Measurements from ENCODE around the gene TMA7.

Gene TMA7

GRCh38 chr3:48408823-48409281 is 31.2 kb upstream of the TMA7 start:
- no peak for DNase-seq (ENCODE audit: low read depth in 2 of 2)

DNA sequence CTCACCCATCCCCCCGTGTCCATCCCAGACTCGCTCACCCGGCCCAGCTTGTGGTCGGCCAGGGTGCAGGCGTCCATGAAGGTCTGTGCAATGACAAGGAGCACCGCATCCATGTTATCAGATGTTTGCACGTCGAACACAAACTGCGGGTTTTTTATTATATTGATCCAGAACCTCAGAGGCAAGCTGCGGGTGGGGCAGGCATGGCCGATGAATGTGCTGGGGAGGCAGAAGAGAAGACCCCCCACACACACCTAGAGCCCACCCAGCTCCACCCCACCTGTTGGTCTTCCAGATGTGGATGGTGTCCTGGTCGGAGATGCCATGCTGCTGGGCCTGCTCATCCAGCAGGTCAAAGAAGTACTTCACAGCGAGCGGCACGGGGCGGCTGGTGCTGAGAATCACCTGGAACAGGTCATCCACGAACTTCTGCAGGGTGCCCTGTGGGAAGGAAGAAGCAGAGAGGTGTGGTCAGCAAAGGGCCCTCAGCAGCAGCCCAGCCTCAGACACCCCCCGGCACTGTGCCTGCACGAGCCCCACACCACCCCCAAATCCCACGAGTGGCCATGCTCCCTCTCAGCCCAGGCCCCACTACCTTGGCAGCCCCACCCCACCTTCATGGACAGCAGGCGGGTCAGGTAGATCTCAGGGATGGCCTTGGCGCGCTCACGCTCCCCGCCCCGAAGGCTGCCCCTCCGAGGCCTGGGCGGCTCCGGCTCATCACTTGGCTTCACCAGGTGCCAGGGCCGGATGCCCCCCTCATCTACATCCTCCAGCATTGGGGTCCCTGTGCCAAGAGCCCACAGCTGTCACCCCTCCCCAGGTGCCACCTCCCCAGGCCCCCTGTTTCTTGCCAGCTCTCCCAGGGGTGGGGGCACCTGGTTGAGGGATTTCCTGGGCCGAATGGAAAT is 30.5 kb upstream of the TMA7 start:
- no peak for DNase-seq (ENCODE audit: low read depth in 2 of 2)

- DNase-seq (ENCODE audit: low read depth in 2 of 2): no peak
Observed at GRCh38 chr3:48410205-48411040, 29.6 kb upstream of the TMA7 start.

DNA sequence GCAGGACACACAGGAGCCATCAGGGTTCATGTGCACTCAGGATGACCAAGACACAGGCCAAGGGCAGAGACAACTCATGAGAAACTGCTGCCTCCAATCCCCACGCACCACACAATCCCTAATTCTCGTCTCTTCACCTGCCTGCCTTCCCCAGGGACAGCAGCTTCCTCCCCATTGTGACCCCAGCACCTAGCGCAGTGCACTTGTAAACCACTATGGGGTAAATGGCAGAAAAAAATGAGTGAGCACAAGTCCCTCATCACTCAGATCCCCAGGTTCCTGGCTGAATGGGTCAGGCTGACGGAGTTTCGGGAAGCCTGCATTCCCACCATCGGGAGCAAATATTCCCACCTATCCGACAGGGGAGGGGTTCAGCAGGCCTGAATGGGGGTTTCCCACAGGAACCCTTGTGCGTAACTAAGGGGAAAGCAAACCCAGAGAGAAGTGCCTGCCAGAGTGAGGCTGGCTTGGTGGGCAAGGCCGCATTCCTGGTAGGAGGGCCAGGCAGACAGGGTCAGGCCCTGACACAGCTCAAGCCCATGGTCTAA is 28.9 kb upstream of the TMA7 start:
- DNase-seq (ENCODE audit: low read depth in 2 of 2): no peak

- DNase-seq (ENCODE audit: low read depth in 2 of 2): no peak
Observed at GRCh38 chr3:48411606-48412374, 28.3 kb upstream of the TMA7 start.

- DNase-seq (ENCODE audit: low read depth in 2 of 2): no peak
Observed at GRCh38 chr3:48412375-48413001, 27.6 kb upstream of the TMA7 start.

GRCh38 chr3:48413086-48413485 is 27.0 kb upstream of the TMA7 start:
- DNase-seq (ENCODE audit: low read depth in 2 of 2): no peak

GRCh38 chr3:48413611-48414010 is 26.4 kb upstream of the TMA7 start:
- DNase-seq (ENCODE audit: low read depth in 2 of 2): no peak

DNA sequence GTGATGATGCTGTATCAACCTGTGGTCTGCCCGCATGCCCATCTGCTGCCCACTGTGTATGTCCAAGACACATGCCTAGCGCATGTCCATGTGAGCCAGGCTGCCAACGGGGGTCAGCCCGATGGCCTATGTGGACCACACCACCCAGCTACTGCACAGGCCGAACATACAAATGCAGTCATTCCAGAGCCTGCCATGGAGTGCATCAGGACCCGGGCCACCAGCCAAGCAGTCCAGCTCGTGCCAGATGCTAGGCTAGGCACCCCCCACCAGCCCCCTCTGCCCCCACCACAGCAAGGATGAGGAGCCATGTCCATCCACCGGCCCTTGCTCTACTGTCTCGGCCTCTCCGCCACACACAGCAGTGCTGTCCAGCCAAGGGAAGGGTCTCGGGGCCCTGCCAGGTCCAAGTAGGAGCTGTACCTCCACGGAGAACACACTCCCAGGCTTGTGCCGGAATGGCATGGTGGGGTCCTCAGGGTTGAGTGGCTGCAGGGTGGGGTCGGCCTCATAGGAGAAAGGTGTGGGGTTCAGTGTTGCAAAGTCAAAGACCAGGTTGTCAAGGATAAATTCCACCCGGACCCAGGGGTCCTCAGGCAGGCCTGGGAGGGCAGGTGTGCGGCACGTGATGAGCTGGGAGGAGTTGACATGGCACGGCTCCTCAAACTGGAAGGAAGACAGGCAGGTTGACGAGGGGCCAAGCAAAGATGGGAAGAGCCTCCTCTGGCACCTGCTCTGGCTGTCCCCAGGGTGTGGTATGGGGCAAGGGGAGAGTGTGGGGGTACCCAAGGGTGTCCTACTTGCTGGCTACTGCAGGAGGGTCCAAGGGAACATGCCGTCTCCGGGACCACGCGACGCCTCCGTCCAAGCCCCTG is 25.4 kb upstream of the TMA7 start:
- no peak for DNase-seq (ENCODE audit: low read depth in 2 of 2)

DNA sequence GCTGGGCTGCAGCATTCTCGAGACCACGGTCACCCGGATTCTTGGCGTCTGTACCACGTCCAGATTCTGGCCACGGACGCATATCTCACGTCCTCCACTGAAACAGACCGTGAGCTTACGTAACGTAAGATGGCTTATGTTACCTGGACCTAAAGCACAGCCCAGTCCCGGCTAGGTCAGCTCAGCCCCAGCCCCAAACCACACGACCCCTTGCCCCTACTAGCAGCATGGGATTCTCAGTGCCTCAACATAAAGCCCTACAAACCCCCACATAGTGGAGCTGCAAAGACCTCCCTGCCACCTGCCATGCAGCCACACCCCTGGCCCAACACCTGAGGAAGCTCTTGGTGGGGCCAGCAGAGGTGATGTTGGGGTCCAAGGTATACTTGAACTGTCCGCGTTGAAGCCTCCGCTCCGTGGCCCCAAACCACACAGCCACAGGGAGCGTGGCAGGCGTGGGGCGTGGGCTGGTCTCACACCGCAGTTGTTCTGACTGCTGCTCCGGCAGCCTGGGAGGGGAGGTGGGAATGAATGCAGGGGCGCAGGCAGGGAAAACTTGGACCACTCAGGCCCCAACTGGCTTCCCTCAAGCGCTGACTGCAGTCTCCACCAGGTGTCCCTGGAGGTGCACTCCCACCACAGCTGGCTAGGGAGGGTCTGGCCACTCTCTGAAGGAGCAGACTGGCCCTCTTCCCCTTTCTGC is 24.7 kb upstream of the TMA7 start:
- DNase-seq (ENCODE audit: low read depth in 2 of 2): no peak

- no peak for DNase-seq (ENCODE audit: low read depth in 2 of 2)
Observed at GRCh38 chr3:48416091-48416505, 24.0 kb upstream of the TMA7 start.

DNA sequence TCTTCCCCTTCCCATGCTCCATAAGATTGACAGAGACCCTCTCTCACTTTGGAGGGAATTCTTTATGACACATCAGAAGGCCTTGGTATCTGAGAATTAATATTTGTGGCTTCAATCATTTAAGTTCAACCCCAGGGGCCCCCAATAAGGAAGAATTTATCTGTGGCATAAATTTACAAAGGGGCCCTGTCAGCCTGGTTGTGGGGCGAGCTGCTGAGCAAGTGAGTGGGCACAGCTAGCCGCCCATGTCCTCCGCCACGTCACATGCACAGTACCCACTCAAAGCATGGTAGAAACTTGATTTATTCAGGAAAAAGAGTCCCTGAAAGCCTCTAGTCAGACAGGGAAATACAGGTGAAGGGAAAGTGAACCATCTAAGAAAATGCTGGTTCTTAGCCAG is 23.5 kb upstream of the TMA7 start:
- no peak for DNase-seq (ENCODE audit: low read depth in 2 of 2)

- no peak for DNase-seq (ENCODE audit: low read depth in 2 of 2)
Observed at GRCh38 chr3:48417529-48418108, 22.4 kb upstream of the TMA7 start.

- no peak for DNase-seq (ENCODE audit: low read depth in 2 of 2)
Observed at GRCh38 chr3:48418140-48418539, 21.9 kb upstream of the TMA7 start.

- DNase-seq (ENCODE audit: low read depth in 2 of 2): no peak
Observed at GRCh38 chr3:48418651-48419050, 21.4 kb upstream of the TMA7 start.

DNA sequence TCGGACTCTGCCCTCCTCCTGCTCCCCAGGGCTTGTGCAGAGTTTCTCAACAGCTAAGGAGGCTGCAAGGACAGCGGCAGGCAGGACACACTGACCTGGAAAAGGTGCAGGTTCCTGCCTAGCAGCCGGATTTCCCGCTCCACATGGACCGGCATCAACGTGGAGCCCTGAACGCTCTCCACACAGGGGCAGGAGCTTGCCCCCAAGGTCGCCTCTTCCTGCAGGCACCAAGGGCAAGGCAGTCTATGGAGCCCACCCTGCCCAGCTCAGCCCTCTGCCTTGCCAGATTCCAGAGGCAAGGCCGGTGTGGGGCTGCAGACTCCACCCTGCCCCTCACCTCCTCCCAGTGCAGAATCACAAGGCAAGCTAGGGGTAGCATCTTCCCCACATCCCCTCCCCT is 20.9 kb upstream of the TMA7 start:
- no peak for DNase-seq (ENCODE audit: low read depth in 2 of 2)

- DNase-seq (ENCODE audit: low read depth in 2 of 2): no peak
Observed at GRCh38 chr3:48419597-48419996, 20.5 kb upstream of the TMA7 start.

GRCh38 chr3:48420561-48420960 is 19.5 kb upstream of the TMA7 start:
- DNase-seq (ENCODE audit: low read depth in 2 of 2): no peak

DNA sequence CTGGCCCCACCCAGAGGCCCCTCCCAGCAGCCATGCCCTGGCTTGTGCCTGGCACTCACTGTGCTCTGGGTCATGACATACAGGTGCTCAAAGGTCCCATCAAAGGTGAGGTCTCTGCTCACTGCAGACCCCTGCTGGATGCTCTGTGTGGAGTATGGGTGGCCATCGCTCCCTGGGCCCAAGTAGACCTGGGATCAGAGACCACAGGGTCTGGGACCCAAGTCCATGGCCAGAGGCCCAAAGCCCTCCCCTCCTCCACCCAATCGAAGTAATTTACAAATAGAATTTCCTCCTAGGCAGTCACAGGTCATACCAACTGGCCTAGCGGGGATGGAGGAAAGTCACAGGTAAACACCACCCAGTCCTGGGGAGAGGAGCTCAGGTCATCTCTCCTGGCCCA is 17.8 kb upstream of the TMA7 start:
- DNase-seq (ENCODE audit: low read depth in 2 of 2): no peak

Measured in stimulated activated CD4-positive, alpha-beta T cell treated with anti-CD3 and anti-CD28 coated beads, Interleukin-1b, Interleukin-23, amount 100 ng/mL, for 4 hours (primary cell).